Endothelial cell (in vitro differentiated cells): ENCODE measurements around the gene CES5A. TPM values are rescaled to one million over a fixed set of nuclear protein-coding genes. Genes with fewer than 3 reads are reported as not detected.
"Not testable (repeated sequence)": the region's sequence is repeated elsewhere in the genome, so short reads cannot be mapped to it uniquely, and the experiment has no call there.

Source experiments
- DNase-seq: peaks from one replicate; pipeline ENCODE4 v3.0.0; 2021; ENCODE audit warnings: low spot score
- H3K27ac Mint-ChIP-seq: one replicate; pipeline ENCODE4 v1.8.0; 2021; ENCODE audit warnings: mixed read lengths, inconsistent platforms; ENCODE audit not compliant: unreplicated experiment
- H3K27me3 Mint-ChIP-seq: one replicate; pipeline ENCODE4 v1.8.0; 2021; ENCODE audit warnings: mild to moderate bottlenecking, moderate library complexity, mixed read lengths, inconsistent platforms; ENCODE audit not compliant: unreplicated experiment
- H3K36me3 Mint-ChIP-seq: one replicate; pipeline ENCODE4 v1.8.0; 2021; ENCODE audit warnings: mild to moderate bottlenecking, low read depth, mixed read lengths, inconsistent platforms; ENCODE audit not compliant: unreplicated experiment
- H3K4me1 Mint-ChIP-seq: one replicate; pipeline ENCODE4 v1.8.0; 2021; ENCODE audit warnings: mild to moderate bottlenecking, mixed read lengths, inconsistent platforms; ENCODE audit not compliant: unreplicated experiment
- H3K4me3 Mint-ChIP-seq: one replicate; pipeline ENCODE4 v1.8.0; 2021; ENCODE audit warnings: mild to moderate bottlenecking, mixed read lengths, inconsistent platforms; ENCODE audit not compliant: unreplicated experiment
- H3K9me3 Mint-ChIP-seq: one replicate; pipeline ENCODE4 v1.8.0; 2021; ENCODE audit warnings: mixed read lengths, inconsistent platforms; ENCODE audit not compliant: unreplicated experiment
- total RNA-seq: library from RNA; stranded (reverse); fragmentation: NEBNext Ultra II Directional; extraction: Animal tissue kit (Norgen Biotek cat#: 25700); gene quantifications from one replicate; pipeline ENCODE4 v1.2.1, GENCODE V29; 2021; ENCODE audit not compliant: unreplicated experiment
- TF ChIP-seq, protein P1 (sequence below): fragments of 200-600 bp; sonication (generic); IDR thresholded peaks from one replicate; pipeline ENCODE4 v1.5.0; 2021; ENCODE audit warnings: antibody characterized with exemption; ENCODE audit not compliant: unreplicated experiment

Gene CES5A
- total RNA-seq, 1 donor from 2014 or later = not detected

GRCh38 chr16:55815320-55815719, 59.9 kb downstream of the CES5A start:
- Mint-ChIP-seq H3K4me3 (no peak overlapping the region), H3K27ac (no peak overlapping the region), H3K36me3 (no peaks in the 10 kb centered on the region), H3K9me3 (no peaks in the 10 kb centered on the region), H3K27me3 (no peaks in the 10 kb centered on the region), H3K4me1 (peaks cover 3% of the 10 kb centered on the region)
- TF ChIP-seq, protein P1, sequence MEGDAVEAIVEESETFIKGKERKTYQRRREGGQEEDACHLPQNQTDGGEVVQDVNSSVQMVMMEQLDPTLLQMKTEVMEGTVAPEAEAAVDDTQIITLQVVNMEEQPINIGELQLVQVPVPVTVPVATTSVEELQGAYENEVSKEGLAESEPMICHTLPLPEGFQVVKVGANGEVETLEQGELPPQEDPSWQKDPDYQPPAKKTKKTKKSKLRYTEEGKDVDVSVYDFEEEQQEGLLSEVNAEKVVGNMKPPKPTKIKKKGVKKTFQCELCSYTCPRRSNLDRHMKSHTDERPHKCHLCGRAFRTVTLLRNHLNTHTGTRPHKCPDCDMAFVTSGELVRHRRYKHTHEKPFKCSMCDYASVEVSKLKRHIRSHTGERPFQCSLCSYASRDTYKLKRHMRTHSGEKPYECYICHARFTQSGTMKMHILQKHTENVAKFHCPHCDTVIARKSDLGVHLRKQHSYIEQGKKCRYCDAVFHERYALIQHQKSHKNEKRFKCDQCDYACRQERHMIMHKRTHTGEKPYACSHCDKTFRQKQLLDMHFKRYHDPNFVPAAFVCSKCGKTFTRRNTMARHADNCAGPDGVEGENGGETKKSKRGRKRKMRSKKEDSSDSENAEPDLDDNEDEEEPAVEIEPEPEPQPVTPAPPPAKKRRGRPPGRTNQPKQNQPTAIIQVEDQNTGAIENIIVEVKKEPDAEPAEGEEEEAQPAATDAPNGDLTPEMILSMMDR = no peak
- no peak for DNase-seq

- not testable (repeated sequence) for H3K4me1 Mint-ChIP-seq, H3K27me3 Mint-ChIP-seq, H3K36me3 Mint-ChIP-seq, H3K27ac Mint-ChIP-seq, DNase-seq, H3K4me3 Mint-ChIP-seq, H3K9me3 Mint-ChIP-seq
Observed at GRCh38 chr16:55814174-55814573, 61.0 kb downstream of the CES5A start.

DNA sequence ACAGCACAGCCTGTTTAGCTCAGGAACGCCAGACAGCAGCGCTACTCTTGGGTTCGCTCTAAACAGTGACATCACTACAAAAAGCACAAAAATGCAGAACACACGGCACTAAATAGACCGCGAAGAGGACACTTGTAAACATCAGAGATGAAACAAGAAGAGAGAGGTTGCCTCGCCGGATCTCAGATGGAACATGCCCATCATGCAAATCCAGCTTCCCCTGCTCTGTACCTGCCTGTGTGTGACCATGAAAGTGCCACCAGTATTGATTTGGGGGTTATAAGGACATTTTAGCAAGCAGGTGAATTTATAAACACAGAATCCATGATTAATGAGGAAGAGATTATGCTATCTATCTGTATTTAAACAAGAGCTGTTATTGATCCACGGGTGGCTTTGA, 61.4 kb downstream of the CES5A start:
- H3K4me3 Mint-ChIP-seq, H3K27me3 Mint-ChIP-seq, H3K27ac Mint-ChIP-seq, H3K4me1 Mint-ChIP-seq, H3K9me3 Mint-ChIP-seq, DNase-seq, H3K36me3 Mint-ChIP-seq: not testable (repeated sequence)

DNA sequence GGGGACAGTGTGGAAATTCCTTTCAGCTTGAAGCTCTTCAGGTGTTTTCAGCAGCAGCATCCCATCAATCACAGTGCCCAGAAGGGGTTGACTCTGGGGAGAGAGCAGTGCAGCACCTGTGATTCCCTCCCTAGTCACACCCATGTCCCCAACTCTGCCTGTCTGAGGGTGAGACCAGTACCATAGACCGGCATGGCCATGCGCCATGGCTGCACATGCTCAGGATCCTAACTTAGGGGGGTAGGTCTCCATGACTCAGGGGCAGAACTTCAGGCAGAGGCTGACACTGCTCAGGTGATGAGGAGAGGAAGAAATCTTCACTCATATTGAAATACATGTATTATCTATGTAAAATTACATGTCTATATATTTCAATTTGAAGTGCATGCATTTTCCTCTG, 62.2 kb downstream of the CES5A start:
- no peak overlapping the region for H3K27ac Mint-ChIP-seq
- H3K36me3 Mint-ChIP-seq = no peaks in the 10 kb centered on the region
- H3K9me3 Mint-ChIP-seq = no peaks in the 10 kb centered on the region
- TF ChIP-seq, protein P1 = no peak
- H3K4me1 Mint-ChIP-seq = peaks cover 3% of the 10 kb centered on the region
- no peaks in the 10 kb centered on the region for H3K27me3 Mint-ChIP-seq
- DNase-seq = no peak
- no peak overlapping the region for H3K4me3 Mint-ChIP-seq

GRCh38 chr16:55811811-55812210, 63.4 kb downstream of the CES5A start:
- DNase-seq = no peak
- Mint-ChIP-seq H3K27me3 (no peaks in the 10 kb centered on the region), H3K36me3 (no peaks in the 10 kb centered on the region), H3K4me3 (no peak overlapping the region), H3K27ac (no peak overlapping the region), H3K9me3 (no peaks in the 10 kb centered on the region), H3K4me1 (peaks cover 3% of the 10 kb centered on the region)
- TF ChIP-seq, protein P1 = no peak

GRCh38 chr16:55810451-55810961, 64.7 kb downstream of the CES5A start:
- no peak overlapping the region for H3K4me3 Mint-ChIP-seq
- H3K27me3 Mint-ChIP-seq = no peaks in the 10 kb centered on the region
- H3K27ac Mint-ChIP-seq = no peak overlapping the region
- TF ChIP-seq, protein P1 = no peak
- no peaks in the 10 kb centered on the region for H3K36me3 Mint-ChIP-seq
- peaks cover 3% of the 10 kb centered on the region for H3K4me1 Mint-ChIP-seq
- H3K9me3 Mint-ChIP-seq = no peaks in the 10 kb centered on the region
- no peak for DNase-seq
